ENCODE results near the gene OLFML1. TPM values are rescaled to one million over a fixed set of nuclear protein-coding genes. Genes with fewer than 3 reads are reported as not detected.

OLFML1 gene
- total RNA-seq, 1 donor from 2014 or later: not detected

DNA sequence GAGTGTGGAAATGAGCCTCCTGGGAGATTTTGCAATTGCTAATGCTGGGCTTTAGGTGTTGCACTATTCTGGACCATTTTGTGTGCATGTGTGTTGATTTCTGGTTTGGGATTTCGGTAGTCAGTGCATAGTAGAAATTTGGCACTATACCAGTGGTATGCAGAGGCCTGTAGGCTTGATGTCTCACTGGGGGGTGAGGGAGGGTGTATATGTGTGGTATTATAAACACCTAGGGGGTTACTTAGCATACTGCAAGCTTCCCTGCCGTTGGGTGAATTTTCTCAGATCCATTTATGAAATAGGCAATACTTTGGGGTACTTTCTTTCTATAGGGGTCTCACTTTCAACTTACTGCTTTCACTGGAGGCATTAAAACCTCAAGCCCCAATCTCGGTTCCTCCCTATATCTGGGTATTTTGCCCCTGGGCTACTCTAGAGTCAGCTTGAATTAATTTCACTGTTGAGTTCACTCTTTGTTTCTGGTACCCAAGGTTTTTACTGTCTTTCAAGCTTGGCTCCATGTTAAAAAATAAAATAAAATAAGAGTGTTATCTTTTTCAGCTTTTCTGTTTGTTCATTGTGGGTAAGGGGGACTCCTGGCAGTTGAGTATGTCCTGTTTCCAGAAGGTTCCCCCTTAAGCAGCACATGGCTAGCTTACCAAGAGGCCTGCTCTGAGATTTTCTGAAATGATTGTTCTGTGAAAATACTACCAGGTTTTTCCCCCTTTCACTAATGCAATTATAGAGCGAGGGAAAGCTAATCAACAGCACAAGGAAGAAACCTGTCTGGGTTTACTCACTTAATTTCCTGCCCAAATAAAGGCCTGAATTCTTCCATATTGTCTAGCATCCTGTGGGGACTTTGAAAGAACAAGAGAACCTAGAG lies 74.3 kb downstream of the OLFML1 start:
- DNase-seq (ENCODE audit: low read depth): no peak

Other genes starting within 250 kb of the OLFML1 start
- not detected in 2 replicates for gene SYT9, start 233.6 kb upstream of the OLFML1 start, total RNA-seq
- gene PPFIBP2, start 28.5 kb downstream of the OLFML1 start, total RNA-seq: 3.9 and 5.4 TPM in 2 replicates
- 1.1 and 4.0 TPM in 2 replicates for gene CYB5R2, start 188.0 kb downstream of the OLFML1 start, total RNA-seq
- 0.40 TPM in 1 of 2 replicates, not detected in the other for gene OVCH2, start 221.0 kb downstream of the OLFML1 start, total RNA-seq

Measured in renal cortical epithelial cell (primary cell).